ENCODE data around the gene SLX4IP. TPM values are rescaled to one million over a fixed set of nuclear protein-coding genes. Genes with fewer than 3 reads are reported as not detected.

Gene SLX4IP
- total and polyA plus RNA-seq, 2 of the 13 experiments (the other 11 are each of a cell fraction or from before 2014, with no cell fraction given), result 3.6 to 7.3 TPM

- TF ChIP-seq DBP (CRISPR knock-in tag; IDR thresholded peaks at IDR 0.05; ENCODE audit: not compliant biosample characterization) (no peak), RCOR2 (CRISPR knock-in tag; IDR thresholded peaks at IDR 0.05) (0 out of 2 replicates have a peak, but pooled peaks have one; percentile 23), ZNF572 (CRISPR knock-in tag; IDR thresholded peaks at IDR 0.05) (no peak), ZNF44 (CRISPR knock-in tag; IDR thresholded peaks at IDR 0.05) (no peak), GFI1 (CRISPR knock-in tag; IDR thresholded peaks at IDR 0.05; ENCODE audit: borderline replicate concordance) (0 out of 2 replicates have a peak, but pooled peaks have one; percentile 30), CEBPZ (IDR thresholded peaks at IDR 0.05; ENCODE audit: low read length) (no peak), ZBTB1 (CRISPR knock-in tag; IDR thresholded peaks at IDR 0.05; ENCODE audit: borderline replicate concordance) (no peak)
Measured at GRCh38 chr20:10492844-10493243, 57.7 kb downstream of the SLX4IP start (continued).

- H4K20me1 ChIP-seq (ENCODE audit: insufficient read depth, low read length), result no peaks in the 10 kb centered on the region
- H3K27me3 ChIP-seq (ENCODE audit: control insufficient read depth in 1 of 2, insufficient read depth in 2 of 2, low read length in 2 of 2), result no peaks in the 10 kb centered on the region
- no peak overlapping the region for H3K4me3 ChIP-seq (replicated peaks in 1 of 3; ENCODE audit: insufficient read depth in 1 of 3, low read depth in 2 of 3, low read length in 3 of 3)
- no peak for ATAC-seq
- no peak for DNase-seq (ENCODE audit: low spot score)
- no peak overlapping the region for H3K4me2 ChIP-seq (ENCODE audit: low read depth, low read length)
- FAIRE-seq, result no peak
- intact Hi-C loops (cut with micrococcal nuclease; ENCODE audit: unreplicated experiment) (no loop called here), in situ Hi-C loops (cut with HindIII; ENCODE audit: extremely low pct_ligation_motif_present, low pct_unique_long_range_greater_than_20kb) (no loop called here)
- BruUV-seq (replicated peaks), result no TSS peak
- no peaks in the 10 kb centered on the region for H3K79me2 ChIP-seq (ENCODE audit: insufficient read depth, low read length)
- ChIA-PET CTCF (ENCODE audit: low intra/inter-chr PET ratio, low total read pairs) (no interaction called here), POLR2A (no interaction called here)
- no peak overlapping the region for H3K27ac ChIP-seq (ENCODE audit: extremely low read length, insufficient read depth, low read length)
- H3K9ac ChIP-seq (ENCODE audit: insufficient read depth, low read depth, low read length), result no peak overlapping the region
- 97% methylated on average over 2 of the region's 2 CpGs for WGBS (ENCODE audit: low lambda C conversion rate)
- H3K36me3 ChIP-seq (replicated peaks in 1 of 2; ENCODE audit: control insufficient read depth in 1 of 2, insufficient read depth in 2 of 2, low read length in 2 of 2), result no peaks in the 10 kb centered on the region
- no peak overlapping the region for H2AFZ ChIP-seq (ENCODE audit: low read length)
- no peaks in the 10 kb centered on the region for H3K9me3 ChIP-seq (ENCODE audit: low read length)
- H3K4me1 ChIP-seq (ENCODE audit: insufficient read depth, low read length), result peaks cover 11% of the 10 kb centered on the region; the same call in 1 of the 2 replicates
- TF ChIP-seq TERF1 (CRISPR knock-in tag; IDR thresholded peaks at IDR 0.05) (no peak), ZNF431 (CRISPR knock-in tag; IDR thresholded peaks at IDR 0.05; ENCODE audit: borderline replicate concordance, low read depth) (no peak), KLF6 (CRISPR knock-in tag; IDR thresholded peaks at IDR 0.05) (no peak), CTCF (CRISPR knock-in tag; IDR thresholded peaks at IDR 0.05) (no peak)
Measured at GRCh38 chr20:10495173-10495572, 60.1 kb downstream of the SLX4IP start.
